SK-N-SH (cell line): ENCODE results near the gene ZNF280A. TPM values are rescaled to one million over a fixed set of nuclear protein-coding genes. Genes with fewer than 3 reads are reported as not detected.

Experiments
- CTCF ChIA-PET: fragments of 300-600, 350-600 bp; formaldehyde crosslinking; extraction: SDS; loops from one replicate; lab custom pipeline; 2021; lab: Yijun Ruan, JAX
- POLR2A ChIA-PET: fragments of 350-600 bp; sonication (Branson Sonifier 250); formaldehyde crosslinking; extraction: SDS; loops from one replicate; lab custom pipeline; 2020; ENCODE audit warnings: antibody characterized with exemption, inconsistent platforms; lab: Yijun Ruan, JAX
- DNase-seq: peaks from one replicate; pipeline ENCODE4 v3.0.0; 2012
- H2AFZ ChIP-seq: fragments of 200-600 bp; sonication (generic); 2 replicates; pipeline ENCODE4 v1.8.1; 2016; ENCODE audit warnings: antibody characterized with exemption, mild to moderate bottlenecking, low read depth
- H3F3A ChIP-seq: fragments of 200-600 bp; sonication (generic); replicated peaks from 2 replicates; pipeline ENCODE3; 2016; ENCODE audit warnings: antibody characterized with exemption, mild to moderate bottlenecking; ENCODE audit not compliant: insufficient read depth
- H3K27ac ChIP-seq, 2 experiments: fragments of 200-500 bp in 1 of 2; fragments of 200-600 bp in 1 of 2; sonication (Bioruptor generic) in 1 of 2; sonication (generic), shearing (Covaris generic) in 1 of 2; 2 replicates each; pipeline versions ENCODE4 v1.5.1 to v1.6.1; 2014 to 2016; ENCODE audit warnings: low read depth in 2 of 2, inconsistent platforms in 1 of 2, low read length in 1 of 2, mild to moderate bottlenecking in 1 of 2, mixed read lengths in 1 of 2
- H3K27me3 ChIP-seq: fragments of 200-600 bp; sonication (generic), shearing (Covaris generic); 2 replicates; pipeline ENCODE4 v1.6.1; 2016; ENCODE audit warnings: mixed run types; ENCODE audit not compliant: insufficient read depth
- H3K36me3 ChIP-seq, 2 experiments: fragments of 200-500 bp in 1 of 2; fragments of 200-600 bp in 1 of 2; sonication (Bioruptor generic) in 1 of 2; sonication (generic) in 1 of 2; replicated peaks in 1 of 2; 2 replicates each; pipeline versions ENCODE3 to v1.5.1; 2014 to 2016; ENCODE audit warnings: low read length in 1 of 2, mild to moderate bottlenecking in 1 of 2; ENCODE audit not compliant: insufficient read depth in 2 of 2, control insufficient read depth in 1 of 2
- H3K4me1 ChIP-seq, 2 experiments: fragments of 200-500 bp in 1 of 2; fragments of 200-600 bp in 1 of 2; sonication (Bioruptor generic) in 1 of 2; sonication (generic), shearing (Covaris generic) in 1 of 2; 2 replicates each; pipeline versions ENCODE4 v1.5.1 to v1.6.1; 2014 to 2016; ENCODE audit warnings: low read depth in 1 of 2, low read length in 1 of 2, mixed run types in 1 of 2; ENCODE audit not compliant: insufficient read depth in 2 of 2, control insufficient read depth in 1 of 2
- H3K4me2 ChIP-seq: fragments of 200-600 bp; sonication (generic), shearing (Covaris generic); 2 replicates; pipeline ENCODE4 v1.6.1; 2017; ENCODE audit warnings: mixed run types
- H3K4me3 ChIP-seq, 2 experiments: fragments of 200-500 bp in 1 of 2; fragments of 200-600 bp in 1 of 2; sonication (Bioruptor generic) in 1 of 2; sonication (generic), shearing (Covaris generic) in 1 of 2; 2 replicates each; pipeline versions ENCODE4 v1.5.1 to v1.8.1; 2014 to 2016; ENCODE audit warnings: low read depth in 2 of 2, inconsistent platforms in 1 of 2, low read length in 1 of 2, mild to moderate bottlenecking in 1 of 2, mixed read lengths in 1 of 2, moderate library complexity in 1 of 2
- H3K79me2 ChIP-seq: fragments of 200-600 bp; sonication (generic); 2 replicates; pipeline ENCODE4 v1.8.1; 2017; ENCODE audit warnings: mild to moderate bottlenecking; ENCODE audit not compliant: insufficient read depth
- H3K9ac ChIP-seq: fragments of 200-600 bp; sonication (generic); 2 replicates; pipeline ENCODE4 v1.6.1; 2017; ENCODE audit warnings: mixed run types
- H3K9me2 ChIP-seq: fragments of 200-600 bp; sonication (generic); 2 replicates; pipeline ENCODE4 v1.6.1; 2017; ENCODE audit warnings: mixed run types
- H3K9me3 ChIP-seq: fragments of 200-600 bp; sonication (generic); 2 replicates; pipeline ENCODE4 v1.6.1; 2017; ENCODE audit warnings: mixed run types, mild to moderate bottlenecking, moderate library complexity
- H4K20me1 ChIP-seq: fragments of 200-600 bp; sonication (generic); 2 replicates; pipeline ENCODE4 v1.6.1; 2017; ENCODE audit warnings: mild to moderate bottlenecking, mixed run types; ENCODE audit not compliant: insufficient read depth
- GABPA ChIP-seq: IDR thresholded peaks from 2 replicates; pipeline ENCODE4 v1.4.0; 2012; ENCODE audit warnings: low read depth, mild to moderate bottlenecking
- JUND ChIP-seq: IDR thresholded peaks from 2 replicates; pipeline ENCODE4 v1.4.0; 2012
- MEF2A ChIP-seq: IDR thresholded peaks from 2 replicates; pipeline ENCODE4 v1.4.0; 2012; ENCODE audit warnings: low read depth, borderline replicate concordance
- MXI1 ChIP-seq: IDR thresholded peaks from 2 replicates; pipeline ENCODE4 v1.6.1; 2012; ENCODE audit warnings: mild to moderate bottlenecking, low read depth, low read length, improper control_type of control experiment
- NRF1 ChIP-seq: IDR thresholded peaks from 2 replicates; pipeline ENCODE4 v1.6.1; 2012; ENCODE audit warnings: low read depth, mild to moderate bottlenecking, low read length
- PBX3 ChIP-seq: IDR thresholded peaks from 2 replicates; pipeline ENCODE4; 2012
- REST ChIP-seq: IDR thresholded peaks from 2 replicates; pipeline ENCODE4 v1.6.1; 2012; ENCODE audit warnings: mild to moderate bottlenecking, low read depth, low read length, moderate library complexity
- RFX5 ChIP-seq: IDR thresholded peaks from 2 replicates; pipeline ENCODE4 v1.6.1; 2012; ENCODE audit warnings: mild to moderate bottlenecking, improper control_type of control experiment, low read length
- TAF1 ChIP-seq: IDR thresholded peaks from 2 replicates; pipeline ENCODE4 v1.6.1; 2012; ENCODE audit warnings: low read depth, mild to moderate bottlenecking, low read length, moderate library complexity, borderline replicate concordance
- TEAD4 ChIP-seq: IDR thresholded peaks from 2 replicates; pipeline ENCODE4 v1.4.0; 2012; ENCODE audit warnings: mild to moderate bottlenecking, borderline replicate concordance; ENCODE audit not compliant: insufficient read depth
- USF1 ChIP-seq: IDR thresholded peaks from 2 replicates; pipeline ENCODE4 v1.4.0; 2012; ENCODE audit warnings: low read depth, borderline replicate concordance
- USF2 ChIP-seq: fragments of 150-350 bp; IDR thresholded peaks from 2 replicates; pipeline ENCODE4 v1.6.1; 2017; ENCODE audit warnings: antibody characterized with exemption, low read length, low read depth, borderline replicate concordance
- ZBTB33 ChIP-seq: IDR thresholded peaks from 2 replicates; pipeline ENCODE4 v1.4.0; 2012; ENCODE audit warnings: low read depth, borderline replicate concordance
- WGBS: methylation state at CpG from one replicate; pipeline ENCODE4 v1.1.6; 2017; ENCODE audit warnings: low lambda C conversion rate; 5-methylcytosine and 5-hydroxymethylcytosine counted together
- polyA plus RNA-seq, 3 experiments: library from polyadenylated mRNA; depleted of rRNA; stranded (reverse); fragments of >200 nt; gene quantifications; 2 replicates each; pipeline ENCODE4 v1.2.3, GENCODE V29; 2012

Gene ZNF280A
- polyA plus RNA-seq, 1 of the 3 experiments (the other 2 are of a cell fraction): not detected

- TF ChIP-seq MXI1: 0 out of 2 replicates have a peak, but pooled peaks have one; percentile 25
- TF ChIP-seq MEF2A: no peak
- no peak for TF ChIP-seq RFX5
- no peak for TF ChIP-seq PBX3
- TF ChIP-seq REST: peak; percentile 34; the same call in 1 of the 2 replicates
- TF ChIP-seq USF1: no peak
- TF ChIP-seq TAF1: no peak
Observed at GRCh38 chr22:22556995-22557925, 37.2 kb upstream of the ZNF280A start (continued).

GRCh38 chr22:22556578-22556977, 36.5 kb upstream of the ZNF280A start:
- peaks cover 2% of the 10 kb centered on the region for H3F3A ChIP-seq
- WGBS: 57% methylated on average over 14 of the region's 14 CpGs

More at GRCh38 chr22:22556578-22556977, 36.5 kb upstream of the ZNF280A start:
- ChIA-PET CTCF (interaction anchor here (0.8 to 1.6 kb wide), 4 partner anchors 10 to 93 kb away, joined by 3 to 5 read pairs (median 3); partner anchors contain the start of gene ZNF280B), POLR2A (no interaction called here)
- peaks cover 64% of the 10 kb centered on the region for H3K79me2 ChIP-seq
- peak overlapping the region in 1 of 2 experiments; percentile 90; a peak in 3 of 4 replicates for H3K27ac ChIP-seq
- H2AFZ ChIP-seq: no peak overlapping the region
- H3K4me1 ChIP-seq: peaks cover 4 to 49% of the 10 kb centered on the region in 2 experiments; a peak in 3 of 4 replicates
- DNase-seq: no peak
- H3K4me3 ChIP-seq: peak overlapping the region; percentile 71 to 97
- no peaks in the 10 kb centered on the region for H3K9me3 ChIP-seq
- H3K4me2 ChIP-seq: peak overlapping the region; percentile 99
- H3K27me3 ChIP-seq: no peaks in the 10 kb centered on the region
- H4K20me1 ChIP-seq: peaks cover 57% of the 10 kb centered on the region
- TF ChIP-seq JUND: no peak
- no peak for TF ChIP-seq TEAD4
- TF ChIP-seq ZBTB33: no peak
- no peak for TF ChIP-seq MXI1
- TF ChIP-seq REST: no peak
- TF ChIP-seq USF2: no peak
- TF ChIP-seq GABPA: no peak
- TF ChIP-seq PBX3: no peak
- no peak for TF ChIP-seq NRF1
- peak overlapping the region; percentile 93; the same call in 1 of the 2 replicates for H3K9ac ChIP-seq
- H3K9me2 ChIP-seq: no peaks in the 10 kb centered on the region
- H3K36me3 ChIP-seq: peaks cover 40 to 41% of the 10 kb centered on the region in 2 experiments
